K562 (cell line): ENCODE data around the gene PPP1R13L. TPM values are rescaled to one million over a fixed set of nuclear protein-coding genes. Genes with fewer than 3 reads are reported as not detected.

ENCODE experiments used
- AFF1 ChIP-seq, 2 experiments: fragments of 450-650 bp; IDR thresholded peaks; 2 replicates each; pipeline ENCODE4 v1.6.1; 2018; ENCODE audit warnings: mild to moderate bottlenecking in 2 of 2, low read depth in 1 of 2; ENCODE audit not compliant: partially characterized antibody in 2 of 2
- FOXK2 ChIP-seq, 2 experiments: fragments of 450-650 bp; IDR thresholded peaks in 1 of 2; conservative IDR thresholded peaks in 1 of 2; 2 replicates each; pipeline ENCODE4 v1.6.1; 2016; ENCODE audit warnings: low read depth in 2 of 2, mild to moderate bottlenecking in 1 of 2
- GATAD2B ChIP-seq: fragments of 450-650 bp; IDR thresholded peaks from 2 replicates; pipeline ENCODE4 v1.6.1; 2017; ENCODE audit warnings: mild to moderate bottlenecking, borderline replicate concordance
- MEF2D ChIP-seq: conservative IDR thresholded peaks from 2 replicates; pipeline ENCODE4 v1.6.1; 2016; ENCODE audit warnings: low read depth, missing genetic modification characterization, missing compliant biosample characterization
- POLR3G ChIP-seq: IDR thresholded peaks from 2 replicates; pipeline ENCODE4 v1.6.1; 2011; ENCODE audit not compliant: insufficient read length, insufficient replicate concordance; ENCODE audit errors: extremely low read depth
- PPARD ChIP-seq: fragments of 250-450 bp; sonication (Bioruptor Pico); IDR thresholded peaks from 2 replicates; pipeline ENCODE4 v1.8.0; 2022; ENCODE audit warnings: inconsistent platforms, mild to moderate bottlenecking, moderate library complexity
- RBBP5 ChIP-seq: fragments of 200-600 bp; sonication (generic); IDR thresholded peaks from 2 replicates; pipeline ENCODE4 v1.6.1; 2012; ENCODE audit warnings: borderline replicate concordance, mild to moderate bottlenecking, low read length, control low read depth, inconsistent platforms; ENCODE audit not compliant: insufficient read depth, poor library complexity, severe bottlenecking
- YY1 ChIP-seq, 3 experiments: IDR thresholded peaks; 2 replicates each; pipeline ENCODE4 v1.6.1; 2011; ENCODE audit warnings: low read length in 2 of 3, mild to moderate bottlenecking in 2 of 3, moderate library complexity in 2 of 3, borderline replicate concordance in 1 of 3, control low read depth in 1 of 3, low read depth in 1 of 3; ENCODE audit not compliant: insufficient read depth in 3 of 3, insufficient replicate concordance in 2 of 3, control insufficient read depth in 1 of 3, insufficient read length in 1 of 3; ENCODE audit errors: extremely low read depth in 1 of 3
- ZBTB17 ChIP-seq: fragments of 450-650 bp; formaldehyde crosslinking; IDR thresholded peaks from 2 replicates; pipeline ENCODE4 v1.4.0; 2020; ENCODE audit warnings: mild to moderate bottlenecking
- ZNF12 ChIP-seq: sonication (generic); formaldehyde crosslinking; IDR thresholded peaks from 2 replicates; pipeline ENCODE4 v1.4.0; 2020; ENCODE audit warnings: mild to moderate bottlenecking, missing genetic modification reagents
- ZNF780A ChIP-seq: fragments of 250-450 bp; sonication (Bioruptor Pico); IDR thresholded peaks from 2 replicates; pipeline ENCODE4 v1.5.0; 2021; ENCODE audit warnings: mild to moderate bottlenecking
- polyA plus RNA-seq, 8 experiments: library from polyadenylated mRNA; depleted of rRNA in 4 of 8; stranded (reverse) in 5 of 8; unstranded in 3 of 8; fragments of >200 nt; fragmentation: Nextera tagmentation in 2 of 8; fragmentation: Illumina TruSeq in 1 of 8; extraction: Ambion mirVana in 2 of 8; extraction: Trizol in 1 of 8; gene quantifications; 2 replicates each; pipeline versions ENCODE4 v1.2.1 to v1.2.3, GENCODE V29; 2011 to 2014; ENCODE audit warnings: inconsistent platforms in 1 of 8, missing spikeins in 1 of 8
- total RNA-seq, 7 experiments: library from RNA; depleted of rRNA in 6 of 7; stranded (reverse); fragments of >200 nt in 6 of 7; fragmentation: Illumina TruSeq in 2 of 7; extraction: Trizol in 2 of 7; gene quantifications; 2 replicates each; pipeline versions ENCODE4 v1.2.1 to v1.2.3, GENCODE V29; 2011 to 2021; ENCODE audit warnings: low replicate concordance in 1 of 7

The PPP1R13L gene
- total and polyA plus RNA-seq, 9 of the 15 experiments (the other 6 are each of a cell fraction or from before 2014, with no cell fraction given), result 0.32 to 6.7 (median 2.0) TPM

GRCh38 chr19:45346449-45346848 is 58.4 kb downstream of the PPP1R13L start (continued):
- no peak for TF ChIP-seq FOXK2 (conservative IDR thresholded peaks at IDR 0.05 in 1 of 2, IDR thresholded peaks at IDR 0.05 in 1 of 2; ENCODE audit: low read depth in 2 of 2)
- no peak for TF ChIP-seq AFF1 (IDR thresholded peaks at IDR 0.05; ENCODE audit: low read depth in 1 of 2, partially characterized antibody in 2 of 2)
- TF ChIP-seq YY1 (IDR thresholded peaks at IDR 0.05; ENCODE audit: borderline replicate concordance in 1 of 3, control insufficient read depth in 1 of 3, extremely low read depth in 1 of 3, insufficient read depth in 3 of 3, insufficient read length in 1 of 3, insufficient replicate concordance in 2 of 3, low read depth in 1 of 3, low read length in 2 of 3), result no peak
- TF ChIP-seq RBBP5, result peak; percentile 41
- TF ChIP-seq PPARD, result no peak
- TF ChIP-seq MEF2D, result no peak
- TF ChIP-seq GATAD2B, result no peak
- TF ChIP-seq POLR3G, result no peak
- TF ChIP-seq ZNF780A (CRISPR knock-in tag), result no peak
- TF ChIP-seq ZNF12 (CRISPR knock-in tag), result no peak
- no peak for TF ChIP-seq ZBTB17 (CRISPR knock-in tag)
